Esophagus squamous epithelium (tissue), 5 donors: ENCODE data around the gene COL27A1. TPM values are rescaled to one million over a fixed set of nuclear protein-coding genes. Genes with fewer than 3 reads are reported as not detected.

ENCODE experiments used
- DNase-seq: peaks from one replicate; lab custom pipeline; 2025; lab: John Stamatoyannopoulos, UW
- H3K27ac ChIP-seq, 4 donors: fragments of 200-600 bp; sonication (generic); one replicate each; pipeline ENCODE4 v1.5.1; 2016 to 2019; ENCODE audit warnings: mild to moderate bottlenecking in 1 of 4
- H3K27me3 ChIP-seq, 4 donors: fragments of 200-600 bp; sonication (generic); 1 replicate in 3 of 4; 2 replicates in 1 of 4; pipeline versions ENCODE4 v1.5.1 to v1.6.0; 2017 to 2021; ENCODE audit warnings: antibody characterized with exemption in 1 of 4
- H3K36me3 ChIP-seq, 3 donors: fragments of 200-600 bp; sonication (generic); one replicate each; pipeline ENCODE4 v1.5.1; 2016 to 2019
- H3K4me1 ChIP-seq, 3 donors: fragments of 200-600 bp; sonication (generic); one replicate each; pipeline ENCODE4 v1.5.1; 2017 to 2019
- H3K4me3 ChIP-seq, 4 donors: fragments of 200-600 bp; sonication (generic); 1 replicate in 3 of 4; 2 replicates in 1 of 4; pipeline ENCODE4 v1.5.1; 2016 to 2019; ENCODE audit warnings: mild to moderate bottlenecking in 2 of 4, moderate library complexity in 1 of 4
- H3K9me3 ChIP-seq, 3 donors: fragments of 200-600 bp; sonication (generic); one replicate each; pipeline ENCODE4 v1.5.1; 2016 to 2019
- POLR2A ChIP-seq, 4 donors: fragments of 450-650 bp; IDR thresholded peaks; one replicate each; pipeline ENCODE4 v1.6.1; 2017; ENCODE audit warnings: antibody characterized with exemption in 4 of 4, mild to moderate bottlenecking in 4 of 4, moderate library complexity in 3 of 4
- WGBS, 2 donors: methylation state at CpG; one replicate each; pipeline ENCODE4 v1.1.5; 2018; 5-methylcytosine and 5-hydroxymethylcytosine counted together
- intact Hi-C: fragments of 100-400 bp; cut with DNase I; formaldehyde crosslinking; loops from one replicate; pipeline ENCODE4 v1.15.0; 2022
- total RNA-seq, 4 donors: library from RNA; depleted of rRNA; stranded (reverse); fragments of >200 nt; gene quantifications; one replicate each; pipeline ENCODE4 v1.1.0, GENCODE V29; 2016
- TF ChIP-seq, protein P1 (sequence below), 6 experiments: fragments of 450-650 bp in 4 of 6; fragments of 200-600 bp in 2 of 6; sonication (generic) in 2 of 6; IDR thresholded peaks; one replicate each; pipeline ENCODE4 v1.5.1; 2016 to 2019; ENCODE audit warnings: antibody characterized with exemption in 6 of 6, mild to moderate bottlenecking in 4 of 6, moderate library complexity in 4 of 6
- donor health status: DM: yes; HTN: yes; CAD: no.

Gene COL27A1
- total RNA-seq, 4 donors from 2014 or later: 7.5 to 34.0 (median 12.0) TPM

DNA sequence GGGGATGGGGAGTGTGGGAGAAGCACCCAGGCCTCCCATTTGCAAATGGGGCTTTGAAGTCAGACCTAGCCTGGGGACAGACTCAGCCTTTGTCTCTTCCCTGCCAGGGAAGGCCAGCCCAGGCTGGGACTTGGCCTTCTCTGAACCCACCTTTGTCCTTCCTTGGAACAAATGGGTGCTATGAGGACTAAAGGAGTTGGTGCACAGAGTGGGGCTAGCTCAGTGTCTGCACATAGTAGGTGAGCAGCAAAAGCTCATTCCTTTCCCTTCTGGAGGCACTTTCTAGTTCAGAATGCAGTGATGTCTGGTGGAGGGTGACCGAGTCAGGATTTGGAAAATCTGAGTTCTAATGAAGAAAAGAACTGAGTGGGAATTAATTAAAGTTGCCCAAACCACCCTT, 37.2 kb downstream of the COL27A1 start:
- Histone ChIP-seq H3K36me3 (peaks cover 0 to 7% (median 0%) of the 10 kb centered on the region in 3 donors), H3K9me3 (peaks cover 0 to 8% (median 5%) of the 10 kb centered on the region in 3 donors), H3K27me3 (no peaks in the 10 kb centered on the region), H3K27ac (no peak overlapping the region), H3K4me1 (no peaks in the 10 kb centered on the region), H3K4me3 (no peak overlapping the region)
- no peak for DNase-seq
- TF ChIP-seq POLR2A (IDR thresholded peaks at IDR 0.05): no peak
- TF ChIP-seq, protein P1, sequence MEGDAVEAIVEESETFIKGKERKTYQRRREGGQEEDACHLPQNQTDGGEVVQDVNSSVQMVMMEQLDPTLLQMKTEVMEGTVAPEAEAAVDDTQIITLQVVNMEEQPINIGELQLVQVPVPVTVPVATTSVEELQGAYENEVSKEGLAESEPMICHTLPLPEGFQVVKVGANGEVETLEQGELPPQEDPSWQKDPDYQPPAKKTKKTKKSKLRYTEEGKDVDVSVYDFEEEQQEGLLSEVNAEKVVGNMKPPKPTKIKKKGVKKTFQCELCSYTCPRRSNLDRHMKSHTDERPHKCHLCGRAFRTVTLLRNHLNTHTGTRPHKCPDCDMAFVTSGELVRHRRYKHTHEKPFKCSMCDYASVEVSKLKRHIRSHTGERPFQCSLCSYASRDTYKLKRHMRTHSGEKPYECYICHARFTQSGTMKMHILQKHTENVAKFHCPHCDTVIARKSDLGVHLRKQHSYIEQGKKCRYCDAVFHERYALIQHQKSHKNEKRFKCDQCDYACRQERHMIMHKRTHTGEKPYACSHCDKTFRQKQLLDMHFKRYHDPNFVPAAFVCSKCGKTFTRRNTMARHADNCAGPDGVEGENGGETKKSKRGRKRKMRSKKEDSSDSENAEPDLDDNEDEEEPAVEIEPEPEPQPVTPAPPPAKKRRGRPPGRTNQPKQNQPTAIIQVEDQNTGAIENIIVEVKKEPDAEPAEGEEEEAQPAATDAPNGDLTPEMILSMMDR (IDR thresholded peaks at IDR 0.05): no peak
- intact Hi-C loops: no loop called here
- 100% methylated on average over 1 of the region's 1 CpG for WGBS, 2 donors

DNA sequence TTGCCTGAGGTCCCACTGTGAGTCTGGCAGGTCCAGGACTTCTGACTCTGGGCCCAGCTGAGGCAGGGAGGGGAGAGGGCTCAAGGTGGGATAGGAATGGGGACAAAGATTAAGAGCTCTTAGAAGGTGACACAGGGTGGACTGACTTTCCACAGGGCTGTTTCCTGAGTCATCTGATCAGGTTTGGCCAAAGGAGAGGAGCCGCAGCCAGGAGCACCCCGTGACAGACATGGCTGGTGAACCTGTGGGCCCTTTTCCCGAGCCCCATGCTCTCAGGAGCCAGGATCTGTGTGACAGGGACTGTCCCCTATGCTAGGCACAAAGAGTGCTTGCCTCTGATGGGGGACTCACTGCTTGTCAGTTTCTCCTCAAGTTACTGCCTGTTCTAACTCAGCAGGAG, 37.8 kb downstream of the COL27A1 start:
- intact Hi-C loops: no loop called here
- no peak for TF ChIP-seq POLR2A (IDR thresholded peaks at IDR 0.05)
- TF ChIP-seq, protein P1 (IDR thresholded peaks at IDR 0.05): no peak

DNA sequence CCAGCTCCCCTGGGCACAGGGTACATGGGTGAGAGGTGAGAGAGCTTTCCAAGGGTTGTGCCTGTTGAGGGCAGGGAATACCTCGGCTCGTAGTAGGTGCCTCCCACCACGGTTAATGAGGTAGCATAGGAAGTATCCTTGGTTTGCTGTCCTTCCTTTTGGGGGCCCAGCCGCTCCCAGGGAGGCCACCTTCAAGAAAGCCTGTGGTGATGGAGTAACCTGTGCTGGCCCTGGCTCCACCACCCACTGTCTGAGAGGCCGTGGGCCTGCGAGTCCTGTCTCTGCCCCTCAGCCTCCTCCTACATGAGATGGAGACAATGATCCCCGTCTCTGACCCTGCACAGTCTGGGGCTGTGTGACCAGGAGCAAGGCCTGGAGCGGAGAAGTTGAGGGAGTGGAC, 40.8 kb downstream of the COL27A1 start:
- H3K27me3 ChIP-seq: no peaks in the 10 kb centered on the region
- no peaks in the 10 kb centered on the region for H3K4me1 ChIP-seq
- intact Hi-C loops: no loop called here
- H3K4me3 ChIP-seq: no peak overlapping the region
- H3K9me3 ChIP-seq: no peaks in the 10 kb centered on the region
- 100% methylated on average over 1 of the region's 8 CpGs; no CpG with 5 or more reads in 1 of the 2 donors for WGBS, 2 donors
- no peak for DNase-seq
- H3K27ac ChIP-seq: no peak overlapping the region
- TF ChIP-seq POLR2A (IDR thresholded peaks at IDR 0.05): no peak
- TF ChIP-seq, protein P1 (IDR thresholded peaks at IDR 0.05): no peak
- H3K36me3 ChIP-seq: peaks cover 0 to 23% (median 0%) of the 10 kb centered on the region in 3 donors

More for the DNA sequence above, 37.8 kb downstream of the COL27A1 start:
- peaks cover 0 to 8% (median 5%) of the 10 kb centered on the region in 3 donors for H3K9me3 ChIP-seq
- H3K27me3 ChIP-seq: no peaks in the 10 kb centered on the region
- peaks cover 0 to 7% (median 0%) of the 10 kb centered on the region in 3 donors for H3K36me3 ChIP-seq
- DNase-seq: no peak
- H3K4me1 ChIP-seq: no peaks in the 10 kb centered on the region
- H3K27ac ChIP-seq: no peak overlapping the region
- no peak overlapping the region for H3K4me3 ChIP-seq
- 80 to 94% methylated on average over 2 to 3 of the region's 3 CpGs for WGBS, 2 donors

DNA sequence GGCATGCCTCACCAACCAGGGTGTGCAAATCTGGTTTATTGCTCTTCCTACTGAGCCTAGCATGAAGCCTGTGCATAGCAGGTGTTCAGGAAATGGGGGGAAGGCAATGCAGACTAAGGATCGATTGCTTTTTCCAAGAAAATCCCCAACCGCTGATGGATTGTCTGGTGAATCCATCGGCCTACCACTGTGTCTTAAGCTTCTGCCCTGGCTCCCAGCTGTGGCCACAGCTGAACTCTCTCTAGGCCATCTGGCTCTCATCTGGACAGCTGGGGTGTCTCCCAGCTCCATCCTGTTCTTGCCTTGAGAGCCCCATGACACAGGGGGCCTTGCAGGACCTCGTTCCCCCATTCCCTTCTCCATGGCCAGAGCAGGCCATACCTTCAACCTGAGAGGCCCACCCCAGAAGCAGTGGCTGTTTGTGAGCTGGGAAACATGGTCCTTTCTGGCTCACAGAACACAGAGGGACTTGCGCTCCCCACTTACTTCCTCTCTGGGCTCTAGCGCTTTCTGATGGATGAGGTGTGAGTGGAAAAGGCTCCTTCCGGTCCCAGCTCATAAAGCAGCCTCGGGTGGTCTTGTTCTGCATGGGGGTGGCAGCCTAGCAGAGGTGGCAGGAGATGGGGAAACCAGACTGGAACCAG, 41.8 kb downstream of the COL27A1 start:
- TF ChIP-seq, protein P1 (IDR thresholded peaks at IDR 0.05): no peak
- no peak for TF ChIP-seq POLR2A (IDR thresholded peaks at IDR 0.05)
- H3K27ac ChIP-seq: no peak overlapping the region
- H3K36me3 ChIP-seq: peaks cover 0 to 27% (median 0%) of the 10 kb centered on the region in 3 donors
- H3K4me1 ChIP-seq: no peaks in the 10 kb centered on the region
- no peak for DNase-seq
- no peak overlapping the region for H3K4me3 ChIP-seq
- no peaks in the 10 kb centered on the region for H3K9me3 ChIP-seq
- 70 to 86% methylated on average over 2 to 3 of the region's 8 CpGs for WGBS, 2 donors
- no peaks in the 10 kb centered on the region for H3K27me3 ChIP-seq
- intact Hi-C loops: no loop called here

DNA sequence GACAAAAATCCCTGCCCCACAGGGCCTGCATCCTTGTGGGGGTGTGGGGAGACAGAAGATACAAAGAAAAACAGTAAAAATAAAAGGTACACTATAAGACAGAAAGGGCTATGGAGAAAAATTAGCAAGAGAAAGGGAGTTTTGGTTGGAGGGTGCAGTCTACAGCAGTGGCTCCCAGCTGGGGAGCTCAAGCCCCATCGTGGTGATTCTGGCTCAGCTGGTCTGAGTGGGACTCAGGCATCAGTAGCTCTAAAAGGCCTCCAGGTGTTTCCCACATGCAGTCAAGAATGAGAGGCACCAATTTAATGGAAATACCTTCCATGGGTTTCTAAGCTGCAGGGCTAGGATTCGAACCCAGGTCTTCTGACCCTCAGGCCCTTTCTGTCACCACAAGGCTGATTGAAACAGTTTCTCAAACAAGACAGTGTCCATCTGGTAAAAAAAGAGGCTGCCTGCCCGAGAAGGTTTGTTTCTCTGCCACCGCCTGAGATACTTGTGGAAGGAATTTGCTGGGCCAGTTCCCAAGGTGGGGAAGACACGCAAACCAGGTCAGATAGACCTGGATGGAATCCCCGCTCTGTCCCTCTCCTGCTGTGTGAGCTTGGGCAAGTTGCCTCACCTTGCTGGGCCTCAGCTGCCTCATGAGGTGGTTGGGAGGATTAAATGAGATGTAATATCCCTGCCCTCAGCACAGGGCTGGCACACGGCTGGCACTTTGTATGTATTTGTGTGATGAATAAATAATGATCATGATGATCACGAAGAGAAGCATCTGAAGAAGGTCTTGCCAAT, 43.1 kb downstream of the COL27A1 start:
- intact Hi-C loops: no loop called here
- WGBS, 2 donors: 72 to 82% methylated on average over 7 to 8 of the region's 8 CpGs
- H3K4me3 ChIP-seq: no peak overlapping the region

More for the DNA sequence above, 43.1 kb downstream of the COL27A1 start:
- no peaks in the 10 kb centered on the region for H3K9me3 ChIP-seq
- peaks cover 0 to 31% (median 0%) of the 10 kb centered on the region in 3 donors for H3K36me3 ChIP-seq
- no peak overlapping the region for H3K27ac ChIP-seq
- TF ChIP-seq, protein P1 (IDR thresholded peaks at IDR 0.05): no peak
- no peak for TF ChIP-seq POLR2A (IDR thresholded peaks at IDR 0.05)
- H3K4me1 ChIP-seq: no peaks in the 10 kb centered on the region
- H3K27me3 ChIP-seq: no peaks in the 10 kb centered on the region
- DNase-seq: no peak
